Measurements from ENCODE around the gene KCNB1.

- TF ChIP-seq CTCF (IDR thresholded peaks at IDR 0.05; ENCODE audit: poor library complexity, severe bottlenecking) (no peak), EP300 (conservative IDR thresholded peaks at IDR 0.05; ENCODE audit: poor library complexity, severe bottlenecking) (no peak), RAD21 (conservative IDR thresholded peaks at IDR 0.05) (no peak), REST (IDR thresholded peaks at IDR 0.05; ENCODE audit: borderline replicate concordance) (no peak), SMC3 (conservative IDR thresholded peaks at IDR 0.05; ENCODE audit: poor library complexity) (no peak), POLR2AphosphoS5 (IDR thresholded peaks at IDR 0.05) (no peak), EZH2 (IDR thresholded peaks at IDR 0.05; ENCODE audit: borderline replicate concordance, insufficient read depth, low read length, poor library complexity, severe bottlenecking) (no peak)
Measured at GRCh38 chr20:49471397-49471796, 11.1 kb downstream of the KCNB1 start.
